Activated CD8-positive, alpha-beta T cell treated with anti-CD3 and anti-CD28 coated beads for 36 hours (primary cell): Measurements from ENCODE around the gene ZNF599. TPM values are rescaled to one million over a fixed set of nuclear protein-coding genes. Genes with fewer than 3 reads are reported as not detected.

Experiments
- ATAC-seq: fragments of 200-7000 bp; cut with Tn5 transposase; one replicate; pipeline ENCODE4 v1.10.0; 2021; ENCODE audit warnings: mild to moderate bottlenecking, moderate library complexity
- CTCF ChIA-PET: fragments of 350-600 bp; sonication (Branson Sonifier 250); formaldehyde crosslinking; loops from one replicate; lab custom pipeline; 2021; ENCODE audit warnings: antibody characterized with exemption; lab: Charles Lee
- POLR2A ChIA-PET: fragments of 350-600 bp; sonication (Branson Sonifier 250); formaldehyde crosslinking; loops from one replicate; lab custom pipeline; 2021; ENCODE audit warnings: antibody characterized with exemption; lab: Charles Lee
- DNase-seq: peaks from one replicate; pipeline ENCODE4 v3.0.0-alpha.2; 2020
- H3K27ac Mint-ChIP-seq: one replicate; pipeline ENCODE4 v1.8.0; 2021; ENCODE audit warnings: mild to moderate bottlenecking, mixed read lengths
- H3K27me3 Mint-ChIP-seq: one replicate; pipeline ENCODE4 v1.8.0; 2021; ENCODE audit warnings: mixed read lengths
- H3K36me3 Mint-ChIP-seq: one replicate; pipeline ENCODE4 v1.8.0; 2021; ENCODE audit warnings: low read depth, mixed read lengths
- H3K4me1 Mint-ChIP-seq: one replicate; pipeline ENCODE4 v1.8.0; 2021; ENCODE audit warnings: low read depth, mixed read lengths
- H3K4me3 Mint-ChIP-seq: one replicate; pipeline ENCODE4 v1.8.0; 2021; ENCODE audit warnings: mild to moderate bottlenecking, moderate library complexity, mixed read lengths
- H3K9me3 Mint-ChIP-seq: one replicate; pipeline ENCODE4 v1.8.0; 2021; ENCODE audit warnings: mixed read lengths
- CTCF ChIP-seq: fragments of 200-600 bp; IDR thresholded peaks from one replicate; pipeline ENCODE4 v1.8.0; 2022; ENCODE audit warnings: antibody characterized with exemption, mild to moderate bottlenecking
- intact Hi-C: fragments of 100-400 bp; cut with micrococcal nuclease; formaldehyde crosslinking; loops from one replicate; pipeline ENCODE4 v1.10.0; 2022
- total RNA-seq, 2 experiments: library from RNA; stranded (reverse); gene quantifications; one replicate each; pipeline ENCODE4 v1.2.3, GENCODE V29; 2021

The ZNF599 gene
- total RNA-seq, 2 experiments from 2014 or later: 3.5 to 5.0 TPM

GRCh38 chr19:34712395-34713261 is 60.4 kb downstream of the ZNF599 start:
- H3K4me1 Mint-ChIP-seq: peaks cover 2% of the 10 kb centered on the region

DNA sequence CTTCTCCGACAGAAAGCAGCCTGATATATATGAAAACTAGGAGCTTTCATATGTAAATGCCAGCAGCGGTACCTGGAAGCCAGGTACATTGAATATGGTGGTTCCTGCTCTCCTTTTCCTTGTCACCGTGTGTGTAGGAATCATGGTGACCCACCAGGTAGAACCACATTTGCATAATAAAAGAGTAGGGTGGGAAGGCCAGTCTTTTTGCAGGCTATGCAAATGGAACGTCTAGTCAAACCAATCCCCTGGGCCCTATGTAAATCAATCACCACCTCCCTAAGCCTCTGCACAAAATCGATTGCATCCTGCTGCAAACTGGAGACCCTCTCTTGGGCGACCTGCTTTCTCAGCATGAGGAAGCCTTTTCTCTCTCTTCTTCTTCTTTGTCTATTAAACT is 61.1 kb downstream of the ZNF599 start:
- Mint-ChIP-seq H3K36me3 (peaks cover 13% of the 10 kb centered on the region), H3K27ac (no peak overlapping the region), H3K27me3 (peaks cover 15% of the 10 kb centered on the region), H3K9me3 (peaks cover 15% of the 10 kb centered on the region), H3K4me3 (no peak overlapping the region), H3K4me1 (peaks cover 2% of the 10 kb centered on the region)
- ChIA-PET POLR2A (interaction anchor here (1.0 kb wide), 1 partner anchor 34 kb away, joined by 3 read pairs; the partner anchor contains the start of gene ZNF302), CTCF (interaction anchor here (0.7 to 5.8 kb wide), 15 partner anchors 10 to 248 kb away, joined by 3 to 78 read pairs (median 4); partner anchors contain the start of genes SCGB2B2, ZNF181 and ZNF302)
- ATAC-seq: no peak
- TF ChIP-seq CTCF: no peak
- no peak for DNase-seq
- intact Hi-C loops: loop anchor here (1.0 kb wide), 1 partner anchor 73 kb away; no protein-coding TSS in a partner anchor

More at GRCh38 chr19:34712395-34713261, 60.4 kb downstream of the ZNF599 start:
- POLR2A ChIA-PET: interaction anchor here (1.0 kb wide), 1 partner anchor 35 kb away, joined by 3 read pairs; the partner anchor contains the start of gene ZNF302
- H3K27ac Mint-ChIP-seq: no peak overlapping the region
- CTCF ChIA-PET: interaction anchor here (0.9 to 5.8 kb wide), 19 partner anchors 9 to 249 kb away, joined by 3 to 78 read pairs (median 4); partner anchors contain the start of genes SCGB2B2, ZNF181 and ZNF302
- peaks cover 19% of the 10 kb centered on the region for H3K27me3 Mint-ChIP-seq
- H3K9me3 Mint-ChIP-seq: peaks cover 12% of the 10 kb centered on the region
- intact Hi-C loops: loop anchor here (1.0 kb wide), 1 partner anchor 73 kb away; no protein-coding TSS in a partner anchor
- no peak overlapping the region for H3K4me3 Mint-ChIP-seq
- ATAC-seq (peak; percentile 56), DNase-seq (peak; percentile 69)
- H3K36me3 Mint-ChIP-seq: peaks cover 11% of the 10 kb centered on the region
- peak; percentile 72 for TF ChIP-seq CTCF

Other genes with a start within 250 kb of the ZNF599 start
- gene SCGB2B2, start 96.1 kb downstream of the ZNF599 start, total RNA-seq: under 1 TPM; 0.25 to 0.47 TPM
- 10 to 100 TPM; 14.9 to 15.9 TPM for gene ZNF302, start 95.5 kb downstream of the ZNF599 start, total RNA-seq
- 1 to 10 TPM; 2.8 to 5.1 TPM for gene ZNF181, start 39.0 kb downstream of the ZNF599 start, total RNA-seq
- gene ZNF30, start 153.7 kb upstream of the ZNF599 start, total RNA-seq: 1 to 10 TPM; 4.2 to 4.4 TPM
- gene ZNF792, start 191.0 kb upstream of the ZNF599 start, total RNA-seq: 1 to 10 TPM; 5.1 to 5.6 TPM
- 100 to 1,000 TPM; 128 to 134 TPM for gene GRAMD1A, start 227.1 kb upstream of the ZNF599 start, total RNA-seq